HepG2 (cell line): ENCODE data around the gene EMC9. TPM values are rescaled to one million over a fixed set of nuclear protein-coding genes. Genes with fewer than 3 reads are reported as not detected.

Source experiments
- BHLHE40 ChIP-seq: IDR thresholded peaks from 2 replicates; pipeline ENCODE4 v1.6.1; 2011; ENCODE audit warnings: low read length, improper control_type of control experiment
- CHCHD3 ChIP-seq: sonication (generic); formaldehyde crosslinking; IDR thresholded peaks from 2 replicates; pipeline ENCODE4 v1.8.0; 2022; ENCODE audit warnings: mild to moderate bottlenecking, missing genetic modification reagents, moderate library complexity
- HNRNPUL1 ChIP-seq: fragments of 200-400 bp; formaldehyde crosslinking; IDR thresholded peaks from 2 replicates; pipeline ENCODE4 v1.6.1; 2017; ENCODE audit warnings: low read depth, mild to moderate bottlenecking, low read length, moderate library complexity
- LCORL ChIP-seq, 2 experiments: fragments of 450-650 bp in 1 of 2; sonication (generic) in 1 of 2; formaldehyde crosslinking in 1 of 2; IDR thresholded peaks; 2 replicates each; pipeline versions ENCODE4 v1.5.0 to v1.6.1; 2017 to 2020; ENCODE audit warnings: antibody characterized with exemption in 1 of 2, missing genetic modification reagents in 1 of 2
- MATR3 ChIP-seq: sonication (generic); formaldehyde crosslinking; IDR thresholded peaks from 2 replicates; pipeline ENCODE4 v1.4.0; 2020; ENCODE audit warnings: missing genetic modification reagents
- MED8 ChIP-seq: sonication (generic); formaldehyde crosslinking; IDR thresholded peaks from 2 replicates; pipeline ENCODE4 v1.8.1; 2023; ENCODE audit warnings: mild to moderate bottlenecking, missing genetic modification reagents; ENCODE audit not compliant: insufficient replicate concordance
- MEIS1 ChIP-seq: sonication (generic); formaldehyde crosslinking; IDR thresholded peaks from 2 replicates; pipeline ENCODE4 v1.9.0; 2021; ENCODE audit warnings: mild to moderate bottlenecking, missing genetic modification reagents, moderate library complexity, borderline replicate concordance
- MIER3 ChIP-seq: IDR thresholded peaks from 2 replicates; pipeline ENCODE4 v1.6.1; 2016; ENCODE audit warnings: missing compliant biosample characterization, borderline replicate concordance
- NFYB ChIP-seq: sonication (generic); formaldehyde crosslinking; IDR thresholded peaks from 2 replicates; pipeline ENCODE4 v1.4.0; 2020; ENCODE audit warnings: missing genetic modification reagents
- PHF20 ChIP-seq: sonication (generic); formaldehyde crosslinking; IDR thresholded peaks from 2 replicates; pipeline ENCODE4 v1.5.0; 2020; ENCODE audit warnings: mild to moderate bottlenecking, missing genetic modification reagents
- SKI ChIP-seq: fragments of 450-650 bp; IDR thresholded peaks from one replicate; pipeline ENCODE4 v1.6.1; 2018; ENCODE audit warnings: mild to moderate bottlenecking; ENCODE audit not compliant: partially characterized antibody
- TOPORS ChIP-seq: sonication (generic); formaldehyde crosslinking; IDR thresholded peaks from 2 replicates; pipeline ENCODE4 v1.8.0; 2023; ENCODE audit warnings: mild to moderate bottlenecking, missing genetic modification reagents
- ZFAT ChIP-seq: sonication (generic); formaldehyde crosslinking; conservative IDR thresholded peaks from 2 replicates; pipeline ENCODE4 v1.8.1; 2023; ENCODE audit warnings: missing genetic modification reagents, inconsistent platforms
- ZNF263 ChIP-seq: sonication (generic); formaldehyde crosslinking; IDR thresholded peaks from 2 replicates; pipeline ENCODE4 v1.4.0; 2020; ENCODE audit warnings: missing genetic modification reagents
- ZNF292 ChIP-seq: sonication (generic); formaldehyde crosslinking; IDR thresholded peaks from 2 replicates; pipeline ENCODE4 v1.8.1; 2022; ENCODE audit warnings: mild to moderate bottlenecking, low read depth, missing genetic modification reagents, borderline replicate concordance
- ZNF557 ChIP-seq: sonication (generic); formaldehyde crosslinking; IDR thresholded peaks from 2 replicates; pipeline ENCODE4 v1.4.0; 2020; ENCODE audit warnings: missing genetic modification reagents
- ZNF563 ChIP-seq: sonication (generic); formaldehyde crosslinking; IDR thresholded peaks from 2 replicates; pipeline ENCODE4 v1.8.0; 2022; ENCODE audit warnings: mild to moderate bottlenecking, moderate library complexity, missing genetic modification reagents
- ZNF720 ChIP-seq: sonication (generic); formaldehyde crosslinking; IDR thresholded peaks from 2 replicates; pipeline ENCODE4 v1.4.0; 2020; ENCODE audit warnings: missing genetic modification reagents
- ZNF792 ChIP-seq: IDR thresholded peaks from 2 replicates; pipeline ENCODE4 v1.6.1; 2016
- ZNF839 ChIP-seq: sonication (generic); formaldehyde crosslinking; IDR thresholded peaks from 2 replicates; pipeline ENCODE4 v1.4.0; 2020; ENCODE audit warnings: missing genetic modification reagents, mild to moderate bottlenecking, borderline replicate concordance
- polyA plus RNA-seq, 8 experiments: library from polyadenylated mRNA; depleted of rRNA in 3 of 8; stranded (reverse) in 7 of 8; unstranded in 1 of 8; fragments of >200 nt; fragmentation: Illumina TruSeq in 4 of 8; extraction: Trizol in 4 of 8; gene quantifications; 2 replicates each; pipeline versions ENCODE4 v1.2.1 to v1.2.3, GENCODE V29; 2011 to 2016; ENCODE audit warnings: low read depth in 4 of 8, missing spikeins in 1 of 8, mixed read lengths in 1 of 8; ENCODE audit not compliant: insufficient read depth in 1 of 8
- total RNA-seq, 5 experiments: library from RNA; depleted of rRNA; stranded (reverse); fragments of >200 nt; fragmentation: Illumina TruSeq; extraction: Trizol; gene quantifications; 2 replicates each; pipeline ENCODE4 v1.2.3, GENCODE V29; 2016; ENCODE audit warnings: low read depth in 1 of 5
- TF ChIP-seq, protein P1 (sequence below): sonication (generic); formaldehyde crosslinking; IDR thresholded peaks from 2 replicates; pipeline ENCODE4 v1.4.0; 2020; ENCODE audit warnings: mild to moderate bottlenecking, low read depth, missing genetic modification reagents
- TF ChIP-seq, protein P2 (sequence below): sonication (generic); formaldehyde crosslinking; IDR thresholded peaks from 2 replicates; pipeline ENCODE4 v1.4.0; 2020; ENCODE audit warnings: missing genetic modification reagents, borderline replicate concordance

The EMC9 gene
- total and polyA plus RNA-seq, 2 of the 13 experiments (the other 11 are each of a cell fraction or from before 2014, with no cell fraction given): 60.5 to 78.7 TPM

DNA sequence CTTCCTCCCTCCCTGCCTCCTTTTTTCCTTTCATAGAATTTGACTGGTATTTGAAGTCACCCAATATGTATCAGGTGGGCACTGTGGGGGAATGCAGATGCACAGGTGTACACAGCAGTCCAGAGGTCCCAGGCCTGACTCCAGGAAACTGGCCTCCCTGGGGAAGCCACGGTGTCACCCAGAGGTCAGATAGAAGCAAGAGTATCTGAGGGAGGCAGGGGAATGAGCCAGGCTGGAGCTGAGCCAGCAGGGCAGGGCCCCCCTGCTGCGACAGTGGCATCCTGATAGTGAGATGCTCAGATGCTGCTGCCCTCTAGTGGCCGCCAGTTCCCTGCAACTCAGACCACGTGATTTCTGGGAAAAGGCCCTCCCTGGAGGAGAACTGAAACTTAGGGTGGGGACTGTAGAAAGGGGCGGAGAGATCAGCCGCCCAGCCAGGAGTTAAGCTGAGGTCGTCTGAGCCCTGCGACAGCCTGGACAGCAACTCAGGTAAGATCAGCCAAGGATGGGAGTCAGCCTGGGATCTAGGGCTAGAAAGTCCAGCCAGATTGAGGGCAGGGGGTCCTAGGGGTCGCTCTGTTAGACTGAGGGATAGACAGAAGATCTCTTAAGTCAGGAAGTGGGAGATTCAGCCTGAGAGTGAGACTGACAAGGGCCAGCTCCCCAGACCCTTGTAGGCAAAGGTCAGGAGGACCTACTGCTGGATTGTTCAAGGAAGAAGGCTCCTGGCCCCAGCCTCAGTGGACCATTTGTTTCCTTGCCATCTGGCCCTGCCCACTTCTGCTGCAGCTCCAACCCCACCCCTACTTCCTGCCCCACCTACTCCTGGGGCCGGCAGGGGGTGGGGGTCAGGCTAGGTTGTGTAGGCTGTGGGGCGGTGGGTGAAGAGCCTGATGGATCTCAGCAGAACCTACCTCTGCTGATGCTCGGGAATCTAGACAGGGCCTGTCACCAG, 19.7 kb upstream of the EMC9 start, which contains the start of gene IRF9 (continued):
- TF ChIP-seq LCORL (IDR thresholded peaks at IDR 0.05) (no peak; the same call in 1 of the 2 replicates), LCORL (CRISPR knock-in tag; IDR thresholded peaks at IDR 0.05) (peak; percentile 99), CHCHD3 (0 out of 2 replicates have a peak, but pooled peaks have one; percentile 65), ZNF557 (CRISPR knock-in tag) (peak; percentile 94), MEIS1 (CRISPR knock-in tag) (no peak), NFYB (CRISPR knock-in tag) (peak; percentile 67), ZFAT (CRISPR knock-in tag) (no peak), ZNF292 (peak; percentile 84; the same call in 1 of the 2 replicates), MED8 (CRISPR knock-in tag) (peak; percentile 25), MIER3 (CRISPR knock-in tag) (peak; percentile 100), MATR3 (CRISPR knock-in tag) (peak; percentile 36), PHF20 (CRISPR knock-in tag) (peak; percentile 84), ZNF839 (CRISPR knock-in tag) (peak; percentile 98; the same call in 1 of the 2 replicates), ZNF563 (CRISPR knock-in tag) (no peak; the same call in 1 of the 2 replicates), ZNF792 (CRISPR knock-in tag) (peak; percentile 100), HNRNPUL1 (no peak), TOPORS (CRISPR knock-in tag) (peak; percentile 28; the same call in 1 of the 2 replicates), SKI (peak; percentile 94), ZNF263 (CRISPR knock-in tag) (peak; percentile 58), BHLHE40 (peak; percentile 79), ZNF720 (CRISPR knock-in tag) (no peak)
- TF ChIP-seq, protein P1, sequence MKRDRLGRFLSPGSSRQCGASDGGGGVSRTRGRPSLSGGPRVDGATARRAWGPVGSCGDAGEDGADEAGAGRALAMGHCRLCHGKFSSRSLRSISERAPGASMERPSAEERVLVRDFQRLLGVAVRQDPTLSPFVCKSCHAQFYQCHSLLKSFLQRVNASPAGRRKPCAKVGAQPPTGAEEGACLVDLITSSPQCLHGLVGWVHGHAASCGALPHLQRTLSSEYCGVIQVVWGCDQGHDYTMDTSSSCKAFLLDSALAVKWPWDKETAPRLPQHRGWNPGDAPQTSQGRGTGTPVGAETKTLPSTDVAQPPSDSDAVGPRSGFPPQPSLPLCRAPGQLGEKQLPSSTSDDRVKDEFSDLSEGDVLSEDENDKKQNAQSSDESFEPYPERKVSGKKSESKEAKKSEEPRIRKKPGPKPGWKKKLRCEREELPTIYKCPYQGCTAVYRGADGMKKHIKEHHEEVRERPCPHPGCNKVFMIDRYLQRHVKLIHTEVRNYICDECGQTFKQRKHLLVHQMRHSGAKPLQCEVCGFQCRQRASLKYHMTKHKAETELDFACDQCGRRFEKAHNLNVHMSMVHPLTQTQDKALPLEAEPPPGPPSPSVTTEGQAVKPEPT (CRISPR knock-in tag): peak; percentile 95
- TF ChIP-seq, protein P2, sequence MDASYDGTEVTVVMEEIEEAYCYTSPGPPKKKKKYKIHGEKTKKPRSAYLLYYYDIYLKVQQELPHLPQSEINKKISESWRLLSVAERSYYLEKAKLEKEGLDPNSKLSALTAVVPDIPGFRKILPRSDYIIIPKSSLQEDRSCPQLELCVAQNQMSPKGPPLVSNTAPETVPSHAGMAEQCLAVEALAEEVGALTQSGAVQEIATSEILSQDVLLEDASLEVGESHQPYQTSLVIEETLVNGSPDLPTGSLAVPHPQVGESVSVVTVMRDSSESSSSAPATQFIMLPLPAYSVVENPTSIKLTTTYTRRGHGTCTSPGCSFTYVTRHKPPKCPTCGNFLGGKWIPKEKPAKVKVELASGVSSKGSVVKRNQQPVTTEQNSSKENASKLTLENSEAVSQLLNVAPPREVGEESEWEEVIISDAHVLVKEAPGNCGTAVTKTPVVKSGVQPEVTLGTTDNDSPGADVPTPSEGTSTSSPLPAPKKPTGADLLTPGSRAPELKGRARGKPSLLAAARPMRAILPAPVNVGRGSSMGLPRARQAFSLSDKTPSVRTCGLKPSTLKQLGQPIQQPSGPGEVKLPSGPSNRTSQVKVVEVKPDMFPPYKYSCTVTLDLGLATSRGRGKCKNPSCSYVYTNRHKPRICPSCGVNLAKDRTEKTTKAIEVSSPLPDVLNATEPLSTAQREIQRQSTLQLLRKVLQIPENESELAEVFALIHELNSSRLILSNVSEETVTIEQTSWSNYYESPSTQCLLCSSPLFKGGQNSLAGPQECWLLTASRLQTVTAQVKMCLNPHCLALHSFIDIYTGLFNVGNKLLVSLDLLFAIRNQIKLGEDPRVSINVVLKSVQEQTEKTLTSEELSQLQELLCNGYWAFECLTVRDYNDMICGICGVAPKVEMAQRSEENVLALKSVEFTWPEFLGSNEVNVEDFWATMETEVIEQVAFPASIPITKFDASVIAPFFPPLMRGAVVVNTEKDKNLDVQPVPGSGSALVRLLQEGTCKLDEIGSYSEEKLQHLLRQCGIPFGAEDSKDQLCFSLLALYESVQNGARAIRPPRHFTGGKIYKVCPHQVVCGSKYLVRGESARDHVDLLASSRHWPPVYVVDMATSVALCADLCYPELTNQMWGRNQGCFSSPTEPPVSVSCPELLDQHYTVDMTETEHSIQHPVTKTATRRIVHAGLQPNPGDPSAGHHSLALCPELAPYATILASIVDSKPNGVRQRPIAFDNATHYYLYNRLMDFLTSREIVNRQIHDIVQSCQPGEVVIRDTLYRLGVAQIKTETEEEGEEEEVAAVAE (CRISPR knock-in tag): peak; percentile 98
